GM10248 (cell line): ENCODE measurements around the gene RNPC3.
"Not testable (repeated sequence)": the region's sequence is repeated elsewhere in the genome, so short reads cannot be mapped to it uniquely, and the experiment has no call there.

Experiments
- CTCF ChIA-PET: fragments of 300-600 bp; sonication (Branson Sonifier 250); formaldehyde crosslinking; extraction: SDS; loops from one replicate; lab custom pipeline; 2021; ENCODE audit warnings: antibody characterized with exemption; lab: Yijun Ruan, JAX
- POLR2A ChIA-PET: fragments of 350-650 bp; sonication (Branson Sonifier 250); formaldehyde crosslinking; extraction: SDS; loops from one replicate; lab custom pipeline; 2020; ENCODE audit warnings: antibody characterized with exemption; lab: Yijun Ruan, JAX
- DNase-seq: peaks from one replicate; pipeline ENCODE4 v3.0.0; 2012; ENCODE audit errors: extremely low spot score
- CTCF ChIP-seq: IDR thresholded peaks from 2 replicates; pipeline ENCODE4 v1.5.1; 2012; ENCODE audit warnings: mild to moderate bottlenecking, low read depth; ENCODE audit errors: extremely low read depth, missing control alignments, control extremely low read depth

RNPC3 gene

GRCh38 chr1:103584537-103584936 lies 59.0 kb downstream of the RNPC3 start:
- ChIA-PET CTCF (interaction anchor here (1.2 kb wide), 1 partner anchor 9 kb away, joined by 3 read pairs; no protein-coding TSS in a partner anchor), POLR2A (no interaction called here)
- no peak for TF ChIP-seq CTCF
- no peak for DNase-seq

- DNase-seq, CTCF ChIA-PET, POLR2A ChIA-PET: not testable (repeated sequence)
These were observed 77.2 kb downstream of the RNPC3 start for GRCh38 chr1:103602740-103603139.
